GM15510 (cell line): Measurements from ENCODE around the gene HSPBAP1.

Experiments
- POLR2A ChIP-seq: IDR thresholded peaks from 3 replicates; pipeline ENCODE4 v1.6.1; 2011; ENCODE audit warnings: borderline replicate concordance; ENCODE audit not compliant: insufficient read length; ENCODE audit errors: extremely low read depth

Gene HSPBAP1

GRCh38 chr3:122794779-122795673 is 1.4 kb upstream of the HSPBAP1 start, which contains the start of gene SLC49A4:
Gene SLC49A4, plus strand, starts transcription at chr3:122795069. Its CDS starts 124 bp downstream, at chr3:122795193.
- TF ChIP-seq POLR2A: peak; percentile 68

- TF ChIP-seq POLR2A: no peak
Measured at GRCh38 chr3:122794483-122794778, 800 bp upstream of the HSPBAP1 start.

GRCh38 chr3:122789585-122790273 is 3.9 kb downstream of the HSPBAP1 start:
- no peak for TF ChIP-seq POLR2A

GRCh38 chr3:122787872-122788271 is 5.8 kb downstream of the HSPBAP1 start:
- TF ChIP-seq POLR2A: no peak

- no peak for TF ChIP-seq POLR2A
Measured at GRCh38 chr3:122786066-122786465, 7.6 kb downstream of the HSPBAP1 start.

- TF ChIP-seq POLR2A: no peak
Measured at GRCh38 chr3:122785231-122785630, 8.4 kb downstream of the HSPBAP1 start.

GRCh38 chr3:122784436-122784835 is 9.2 kb downstream of the HSPBAP1 start:
- TF ChIP-seq POLR2A: no peak

- TF ChIP-seq POLR2A: no peak
Measured at GRCh38 chr3:122782804-122783203, 10.8 kb downstream of the HSPBAP1 start.

- TF ChIP-seq POLR2A: no peak
Measured at GRCh38 chr3:122777563-122777962, 16.1 kb downstream of the HSPBAP1 start.

GRCh38 chr3:122776675-122777468 is 16.8 kb downstream of the HSPBAP1 start:
- no peak for TF ChIP-seq POLR2A

- no peak for TF ChIP-seq POLR2A
Measured at GRCh38 chr3:122774564-122774963, 19.1 kb downstream of the HSPBAP1 start.

- no peak for TF ChIP-seq POLR2A
Measured at GRCh38 chr3:122773944-122774509, 19.6 kb downstream of the HSPBAP1 start.

GRCh38 chr3:122772827-122773226 is 20.8 kb downstream of the HSPBAP1 start:
- TF ChIP-seq POLR2A: no peak

GRCh38 chr3:122770521-122771202 is 23.0 kb downstream of the HSPBAP1 start:
- no peak for TF ChIP-seq POLR2A
